MCF 10A (cell line): ENCODE data around the gene MAMLD1. TPM values are rescaled to one million over a fixed set of nuclear protein-coding genes. Genes with fewer than 3 reads are reported as not detected.

Experiments used
- BruUV-seq: library from RNA; stranded (reverse); fragments of 400-500 nt; replicated peaks from 2 replicates; lab custom pipeline; 2021; lab: Mats Ljungman, UMichigan
- CTCF ChIA-PET: fragments of 300-600 bp; sonication (Branson Sonifier 250); formaldehyde crosslinking; extraction: SDS; loops from one replicate; lab custom pipeline; 2021; ENCODE audit warnings: antibody characterized with exemption, inconsistent platforms; lab: Yijun Ruan, JAX
- POLR2A ChIA-PET: fragments of 300-600, 350-650 bp; sonication (Branson Sonifier 250); formaldehyde crosslinking; extraction: SDS; loops from one replicate; lab custom pipeline; 2020; ENCODE audit warnings: antibody characterized with exemption, inconsistent platforms; lab: Yijun Ruan, JAX
- DNase-seq: peaks from one replicate; pipeline ENCODE4 v3.0.0-alpha.2; 2018; ENCODE audit not compliant: unreplicated experiment
- H3K27ac Mint-ChIP-seq: one replicate; pipeline ENCODE4 v1.8.0; 2022; ENCODE audit warnings: mild to moderate bottlenecking, low read depth, mixed read lengths; ENCODE audit not compliant: unreplicated experiment
- H3K27me3 Mint-ChIP-seq: one replicate; pipeline ENCODE4 v1.8.0; 2022; ENCODE audit warnings: mixed read lengths; ENCODE audit not compliant: insufficient read depth, unreplicated experiment
- H3K36me3 Mint-ChIP-seq: one replicate; pipeline ENCODE4 v1.8.0; 2022; ENCODE audit warnings: mild to moderate bottlenecking, moderate library complexity, mixed read lengths; ENCODE audit not compliant: insufficient read depth, unreplicated experiment
- H3K4me1 Mint-ChIP-seq: one replicate; pipeline ENCODE4 v1.8.0; 2022; ENCODE audit warnings: mixed read lengths; ENCODE audit not compliant: insufficient read depth, unreplicated experiment
- H3K4me3 Mint-ChIP-seq: one replicate; pipeline ENCODE4 v1.8.0; 2022; ENCODE audit warnings: mild to moderate bottlenecking, moderate library complexity, mixed read lengths; ENCODE audit not compliant: unreplicated experiment
- H3K9me3 Mint-ChIP-seq: one replicate; pipeline ENCODE4 v1.8.0; 2022; ENCODE audit warnings: mixed read lengths; ENCODE audit not compliant: unreplicated experiment
- CTCF ChIP-seq: fragments of 200-600 bp; IDR thresholded peaks from one replicate; pipeline ENCODE4 v1.8.0; 2022; ENCODE audit warnings: antibody characterized with exemption, mild to moderate bottlenecking; ENCODE audit not compliant: unreplicated experiment
- intact Hi-C: fragments of 100-400 bp; cut with micrococcal nuclease; formaldehyde crosslinking; loops from 2 replicates; pipeline ENCODE4 v1.14.1; 2022
- total RNA-seq: library from RNA; stranded (reverse); gene quantifications from 2 replicates; pipeline ENCODE4 v1.2.3, GENCODE V29; 2022

Gene MAMLD1
- total RNA-seq, 1 experiment from 2014 or later = 1.9 TPM

GRCh38 chrX:150408007-150408406 lies 44.9 kb downstream of the MAMLD1 start:
- intact Hi-C loops = no loop called here
- Mint-ChIP-seq H3K27ac (no peak overlapping the region), H3K36me3 (no peaks in the 10 kb centered on the region), H3K9me3 (no peaks in the 10 kb centered on the region), H3K4me1 (no peaks in the 10 kb centered on the region), H3K4me3 (no peak overlapping the region), H3K27me3 (no peaks in the 10 kb centered on the region)
- ChIA-PET CTCF (interaction anchor here (0.6 kb wide), 1 partner anchor 37 kb away, joined by 3 read pairs; no protein-coding TSS in a partner anchor), POLR2A (no interaction called here)
- no TSS peak for BruUV-seq
- no peak for DNase-seq
- TF ChIP-seq CTCF = no peak

- Mint-ChIP-seq H3K27ac (no peak overlapping the region), H3K27me3 (no peaks in the 10 kb centered on the region), H3K4me3 (no peak overlapping the region), H3K9me3 (no peaks in the 10 kb centered on the region), H3K4me1 (no peaks in the 10 kb centered on the region), H3K36me3 (no peaks in the 10 kb centered on the region)
- no peak for DNase-seq
- CTCF ChIA-PET = no interaction called here
- no TSS peak for BruUV-seq
- POLR2A ChIA-PET = no interaction called here
- intact Hi-C loops = no loop called here
- no peak for TF ChIP-seq CTCF
Measured at GRCh38 chrX:150408561-150408960, 45.4 kb downstream of the MAMLD1 start.

- ChIA-PET CTCF (no interaction called here), POLR2A (no interaction called here)
- Mint-ChIP-seq H3K4me3 (no peak overlapping the region), H3K27ac (no peak overlapping the region), H3K36me3 (no peaks in the 10 kb centered on the region), H3K9me3 (no peaks in the 10 kb centered on the region), H3K4me1 (no peaks in the 10 kb centered on the region), H3K27me3 (no peaks in the 10 kb centered on the region)
- BruUV-seq = no TSS peak
- TF ChIP-seq CTCF = no peak
- intact Hi-C loops = no loop called here
- DNase-seq = no peak
Measured at GRCh38 chrX:150409486-150409885, 46.4 kb downstream of the MAMLD1 start.

- CTCF ChIA-PET = no interaction called here
- H3K27ac Mint-ChIP-seq = no peak overlapping the region
- no peak overlapping the region for H3K4me3 Mint-ChIP-seq
Measured at GRCh38 chrX:150409964-150410363, 46.8 kb downstream of the MAMLD1 start.

More at GRCh38 chrX:150409964-150410363, 46.8 kb downstream of the MAMLD1 start:
- POLR2A ChIA-PET = no interaction called here
- no peak for TF ChIP-seq CTCF
- Mint-ChIP-seq H3K4me1 (no peaks in the 10 kb centered on the region), H3K36me3 (no peaks in the 10 kb centered on the region), H3K27me3 (no peaks in the 10 kb centered on the region), H3K9me3 (no peaks in the 10 kb centered on the region)
- DNase-seq = no peak
- BruUV-seq = no TSS peak
- intact Hi-C loops = no loop called here
